Transverse colon (tissue), 4 donors: ENCODE data around the gene BEST2.

ENCODE experiments used
- EP300 ChIP-seq: sonication (generic); formaldehyde crosslinking; IDR thresholded peaks from one replicate; pipeline ENCODE4 v1.6.1; 2017; ENCODE audit warnings: antibody characterized with exemption, low read depth
- POLR2A ChIP-seq: fragments of 450-650 bp; IDR thresholded peaks from one replicate; pipeline ENCODE4 v1.6.1; 2016; ENCODE audit warnings: antibody characterized with exemption, mild to moderate bottlenecking, moderate library complexity
- POLR2AphosphoS5 ChIP-seq, 3 donors: sonication (generic); formaldehyde crosslinking; IDR thresholded peaks; one replicate each; pipeline ENCODE4 v1.6.1; 2016; ENCODE audit warnings: antibody characterized with exemption in 3 of 3
- TF ChIP-seq, protein P1 (sequence below), 5 experiments: fragments of 200-600 bp in 3 of 5; fragments of 450-650 bp in 2 of 5; sonication (generic) in 3 of 5; IDR thresholded peaks; 1 replicate in 2 of 5; 2 replicates in 3 of 5; pipeline ENCODE4 v1.5.1; 2016 to 2017; ENCODE audit warnings: antibody characterized with exemption in 5 of 5, inconsistent platforms in 3 of 5, mild to moderate bottlenecking in 2 of 5, moderate library complexity in 1 of 5

DNA sequence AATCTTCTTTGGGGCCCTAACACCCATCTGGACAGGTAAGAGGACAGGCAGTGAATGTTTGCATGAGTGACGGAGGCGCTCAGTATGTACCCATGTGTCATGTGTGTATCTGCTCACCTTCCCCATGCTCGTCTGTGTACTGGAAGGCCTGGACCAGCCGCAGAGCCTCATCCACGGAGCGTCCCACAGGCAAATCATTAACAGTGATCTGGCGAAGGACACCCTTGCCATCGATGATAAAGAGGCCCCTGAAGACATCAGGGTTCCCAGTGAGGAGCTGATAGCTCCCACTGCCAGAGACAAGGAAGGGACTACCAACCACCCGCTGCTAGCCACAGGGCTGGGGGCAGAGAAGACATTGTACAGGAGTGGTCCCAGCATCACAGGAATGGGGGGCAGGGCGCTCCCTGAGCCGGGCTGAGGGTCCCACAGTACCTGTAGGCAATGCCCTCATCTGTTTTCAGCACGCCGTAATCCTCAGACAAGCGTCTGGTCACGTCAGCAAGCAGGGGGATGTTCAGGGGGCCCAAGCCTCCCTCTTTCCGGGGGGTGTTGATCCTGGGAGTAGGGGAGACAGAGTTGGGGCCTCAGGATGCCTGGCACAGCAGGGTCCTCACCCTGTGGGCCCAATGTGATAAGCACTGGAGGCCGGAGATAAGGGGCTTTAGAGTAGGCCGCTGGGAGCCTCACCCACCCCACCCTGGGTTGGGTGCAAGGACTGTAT lies 48.3 kb downstream of the BEST2 start:
- TF ChIP-seq, protein P1, sequence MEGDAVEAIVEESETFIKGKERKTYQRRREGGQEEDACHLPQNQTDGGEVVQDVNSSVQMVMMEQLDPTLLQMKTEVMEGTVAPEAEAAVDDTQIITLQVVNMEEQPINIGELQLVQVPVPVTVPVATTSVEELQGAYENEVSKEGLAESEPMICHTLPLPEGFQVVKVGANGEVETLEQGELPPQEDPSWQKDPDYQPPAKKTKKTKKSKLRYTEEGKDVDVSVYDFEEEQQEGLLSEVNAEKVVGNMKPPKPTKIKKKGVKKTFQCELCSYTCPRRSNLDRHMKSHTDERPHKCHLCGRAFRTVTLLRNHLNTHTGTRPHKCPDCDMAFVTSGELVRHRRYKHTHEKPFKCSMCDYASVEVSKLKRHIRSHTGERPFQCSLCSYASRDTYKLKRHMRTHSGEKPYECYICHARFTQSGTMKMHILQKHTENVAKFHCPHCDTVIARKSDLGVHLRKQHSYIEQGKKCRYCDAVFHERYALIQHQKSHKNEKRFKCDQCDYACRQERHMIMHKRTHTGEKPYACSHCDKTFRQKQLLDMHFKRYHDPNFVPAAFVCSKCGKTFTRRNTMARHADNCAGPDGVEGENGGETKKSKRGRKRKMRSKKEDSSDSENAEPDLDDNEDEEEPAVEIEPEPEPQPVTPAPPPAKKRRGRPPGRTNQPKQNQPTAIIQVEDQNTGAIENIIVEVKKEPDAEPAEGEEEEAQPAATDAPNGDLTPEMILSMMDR (IDR thresholded peaks at IDR 0.05) = no peak
- TF ChIP-seq POLR2A (no peak), EP300 (no peak), POLR2AphosphoS5 (IDR thresholded peaks at IDR 0.05) (peak in 1 of 3 donors; percentile 20)
